GM19043 (cell line): ENCODE measurements around the gene GJB3.
"Not testable (repeated sequence)": the region's sequence is repeated elsewhere in the genome, so short reads cannot be mapped to it uniquely, and the experiment has no call there.

Source experiments
- ATAC-seq: cut with Tn5 transposase; IDR thresholded peaks from one replicate; pipeline ENCODE4 v1.9.1; 2021; ENCODE audit warnings: low read depth; ENCODE audit not compliant: unreplicated experiment

GJB3 gene

GRCh38 chr1:34759503-34760357 is 21.3 kb upstream of the GJB3 start, which contains the start of gene GJB4:
TSS of gene GJB4 (plus strand) at chr1:34759740. CDS start at chr1:34761255, 1,515 bp downstream.
- ATAC-seq: no peak

- no peak for ATAC-seq
These were observed 19.7 kb upstream of the GJB3 start for GRCh38 chr1:34761176-34761761.

GRCh38 chr1:34761776-34762307 is 19.2 kb upstream of the GJB3 start:
- ATAC-seq: no peak

- no peak for ATAC-seq
These were observed 18.4 kb upstream of the GJB3 start for GRCh38 chr1:34762474-34763141.

- ATAC-seq: no peak
These were observed 17.8 kb upstream of the GJB3 start for GRCh38 chr1:34763142-34763781.

- no peak for ATAC-seq
These were observed 12.2 kb upstream of the GJB3 start for GRCh38 chr1:34768856-34769255.

GRCh38 chr1:34770891-34771504 is 10.0 kb upstream of the GJB3 start:
- no peak for ATAC-seq

GRCh38 chr1:34771573-34772371 is 9.2 kb upstream of the GJB3 start:
- no peak for ATAC-seq

GRCh38 chr1:34773114-34773513 is 7.9 kb upstream of the GJB3 start:
- not testable (repeated sequence) for ATAC-seq

- no peak for ATAC-seq
These were observed 6.1 kb upstream of the GJB3 start for GRCh38 chr1:34774957-34775356.

GRCh38 chr1:34776911-34777310 is 4.1 kb upstream of the GJB3 start:
- no peak for ATAC-seq

GRCh38 chr1:34777519-34778321 is 3.3 kb upstream of the GJB3 start:
- ATAC-seq: no peak

GRCh38 chr1:34778381-34778780 is 2.6 kb upstream of the GJB3 start:
- no peak for ATAC-seq

- ATAC-seq: no peak
These were observed 2.0 kb upstream of the GJB3 start for GRCh38 chr1:34779005-34779404.

GRCh38 chr1:34779526-34779925 is 1.5 kb upstream of the GJB3 start:
- no peak for ATAC-seq

- ATAC-seq: no peak
These were observed 1.1 kb upstream of the GJB3 start for GRCh38 chr1:34779962-34780361.

- no peak for ATAC-seq
These were observed 486 bp upstream of the GJB3 start for GRCh38 chr1:34780528-34780927.

GRCh38 chr1:34781844-34782391 is 904 bp downstream of the GJB3 start:
- ATAC-seq: no peak
